ENCODE data around the gene LRRC7.

Gene LRRC7

DNA sequence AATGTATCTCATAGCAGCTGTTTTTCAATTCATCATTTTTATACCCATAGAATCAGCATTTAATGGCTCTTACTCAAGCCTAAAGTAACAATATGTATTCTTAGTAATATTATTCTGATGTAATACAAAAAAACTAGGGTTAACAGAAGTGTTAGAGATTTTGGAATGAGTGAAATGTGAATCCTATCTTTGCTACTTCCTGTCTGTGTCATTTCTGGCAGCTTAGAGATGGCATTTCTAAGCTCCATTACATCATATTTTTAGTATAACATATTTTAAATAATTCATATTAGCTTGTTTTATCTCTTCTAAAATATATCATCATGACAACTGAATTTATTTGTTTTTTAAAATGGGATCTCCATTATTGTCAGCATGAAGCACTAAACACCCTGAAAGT is 90.2 kb downstream of the LRRC7 start:
- TF ChIP-seq, protein P1, sequence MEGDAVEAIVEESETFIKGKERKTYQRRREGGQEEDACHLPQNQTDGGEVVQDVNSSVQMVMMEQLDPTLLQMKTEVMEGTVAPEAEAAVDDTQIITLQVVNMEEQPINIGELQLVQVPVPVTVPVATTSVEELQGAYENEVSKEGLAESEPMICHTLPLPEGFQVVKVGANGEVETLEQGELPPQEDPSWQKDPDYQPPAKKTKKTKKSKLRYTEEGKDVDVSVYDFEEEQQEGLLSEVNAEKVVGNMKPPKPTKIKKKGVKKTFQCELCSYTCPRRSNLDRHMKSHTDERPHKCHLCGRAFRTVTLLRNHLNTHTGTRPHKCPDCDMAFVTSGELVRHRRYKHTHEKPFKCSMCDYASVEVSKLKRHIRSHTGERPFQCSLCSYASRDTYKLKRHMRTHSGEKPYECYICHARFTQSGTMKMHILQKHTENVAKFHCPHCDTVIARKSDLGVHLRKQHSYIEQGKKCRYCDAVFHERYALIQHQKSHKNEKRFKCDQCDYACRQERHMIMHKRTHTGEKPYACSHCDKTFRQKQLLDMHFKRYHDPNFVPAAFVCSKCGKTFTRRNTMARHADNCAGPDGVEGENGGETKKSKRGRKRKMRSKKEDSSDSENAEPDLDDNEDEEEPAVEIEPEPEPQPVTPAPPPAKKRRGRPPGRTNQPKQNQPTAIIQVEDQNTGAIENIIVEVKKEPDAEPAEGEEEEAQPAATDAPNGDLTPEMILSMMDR (conservative IDR thresholded peaks at IDR 0.05; ENCODE audit: low read length) = no peak
- DNase-seq (ENCODE audit: low read depth) = no peak
- H3K4me3 ChIP-seq (ENCODE audit: low read length) = no peak overlapping the region

DNA sequence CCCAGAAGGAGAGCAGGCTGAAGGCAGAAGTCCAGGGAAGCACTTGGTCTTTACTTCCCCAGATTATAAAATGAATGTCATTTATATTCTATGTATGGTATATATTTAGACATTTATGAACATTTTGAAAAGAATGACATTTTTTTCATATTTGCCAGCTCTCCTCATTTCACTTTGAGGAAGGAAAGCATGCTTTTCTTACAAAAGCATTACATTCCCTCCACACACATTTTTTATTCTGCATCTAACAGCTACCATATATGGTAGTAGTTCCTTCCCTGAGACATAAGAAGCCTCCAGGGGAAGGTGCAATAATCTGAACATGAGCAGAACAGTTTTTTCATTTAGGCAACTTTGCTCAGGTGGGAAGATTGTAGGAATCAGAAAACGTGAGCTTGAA is 94.0 kb downstream of the LRRC7 start:
- no peak overlapping the region for H3K4me3 ChIP-seq (ENCODE audit: low read length)
- TF ChIP-seq, protein P1 (conservative IDR thresholded peaks at IDR 0.05; ENCODE audit: low read length) = no peak
- DNase-seq (ENCODE audit: low read depth) = no peak

DNA sequence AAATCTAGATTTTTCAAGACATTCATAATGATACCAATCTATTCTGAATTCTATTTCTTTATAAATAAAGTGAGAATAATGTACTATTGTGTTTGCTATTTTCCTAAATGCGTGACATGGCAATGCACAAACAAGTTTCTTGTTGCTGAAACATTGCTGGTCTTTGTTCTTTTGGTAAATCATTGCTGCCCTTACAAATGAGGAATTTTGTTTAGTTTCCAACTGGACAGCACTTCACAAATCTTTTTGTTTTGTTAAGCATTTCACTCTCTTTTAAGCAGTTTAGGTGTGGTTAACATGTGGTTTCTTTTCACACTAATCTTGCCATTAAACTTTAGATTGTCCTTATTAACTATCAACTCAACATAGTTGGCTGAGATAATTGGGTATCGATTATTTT is 94.6 kb downstream of the LRRC7 start:
- no peak for DNase-seq (ENCODE audit: low read depth)
- no peak overlapping the region for H3K4me3 ChIP-seq (ENCODE audit: low read length)
- TF ChIP-seq, protein P1 (conservative IDR thresholded peaks at IDR 0.05; ENCODE audit: low read length) = no peak

DNA sequence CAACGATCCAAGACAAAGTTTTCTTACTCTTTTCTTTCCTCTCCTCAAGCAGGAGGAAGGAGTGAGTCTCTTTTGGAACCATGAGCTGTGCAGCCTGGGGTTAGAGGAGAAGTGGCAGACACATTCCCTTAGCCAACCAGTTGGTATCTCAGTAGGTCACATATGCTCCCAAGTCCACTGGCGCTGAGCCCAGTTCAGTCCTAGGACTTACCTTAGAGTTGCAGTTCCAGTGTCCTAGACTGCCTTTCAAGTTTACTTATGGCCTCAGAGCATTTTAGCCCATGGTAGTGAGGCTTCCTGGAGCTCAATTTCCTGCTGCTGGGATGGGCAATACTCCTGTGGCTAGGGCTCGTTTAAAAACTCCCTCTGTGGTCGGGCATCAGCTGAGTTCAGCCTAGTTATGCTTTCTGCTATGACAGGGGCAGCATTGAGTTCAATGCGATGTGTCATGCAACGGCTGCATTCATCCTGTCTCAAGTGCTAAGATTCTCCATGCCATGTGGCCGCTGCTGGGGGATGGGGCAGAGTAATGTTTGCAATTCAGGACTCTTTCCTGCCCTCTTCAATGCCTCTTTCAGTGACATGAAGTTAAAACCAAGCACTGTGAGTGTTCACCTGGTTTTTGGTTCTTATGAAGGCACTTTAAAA is 103.8 kb downstream of the LRRC7 start:
- H3K4me3 ChIP-seq (ENCODE audit: low read length) = no peak overlapping the region
- peak; percentile 4 for DNase-seq (ENCODE audit: low read depth)
- TF ChIP-seq, protein P1 (conservative IDR thresholded peaks at IDR 0.05; ENCODE audit: low read length) = no peak

DNA sequence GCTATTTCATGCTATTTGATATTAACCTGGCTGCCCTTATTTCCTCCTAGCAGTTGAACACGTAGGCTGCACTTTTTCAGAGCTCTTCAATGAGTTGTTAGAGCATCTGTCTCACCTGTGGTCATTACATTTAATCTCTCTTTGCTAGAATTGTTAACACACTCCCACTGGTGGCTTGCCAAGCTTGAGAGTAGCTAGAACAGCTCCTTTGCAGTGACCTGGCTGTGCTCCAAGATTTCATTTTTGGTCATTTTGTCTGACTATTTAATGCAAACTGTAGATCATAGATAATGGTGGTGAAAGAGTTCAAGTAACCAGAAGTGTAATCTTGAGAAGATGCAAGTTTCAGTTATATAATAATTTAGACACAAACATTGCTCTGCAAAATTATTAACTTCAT is 105.6 kb downstream of the LRRC7 start:
- no peak overlapping the region for H3K4me3 ChIP-seq (ENCODE audit: low read length)
- DNase-seq (ENCODE audit: low read depth) = no peak
- TF ChIP-seq, protein P1 (conservative IDR thresholded peaks at IDR 0.05; ENCODE audit: low read length) = no peak

DNA sequence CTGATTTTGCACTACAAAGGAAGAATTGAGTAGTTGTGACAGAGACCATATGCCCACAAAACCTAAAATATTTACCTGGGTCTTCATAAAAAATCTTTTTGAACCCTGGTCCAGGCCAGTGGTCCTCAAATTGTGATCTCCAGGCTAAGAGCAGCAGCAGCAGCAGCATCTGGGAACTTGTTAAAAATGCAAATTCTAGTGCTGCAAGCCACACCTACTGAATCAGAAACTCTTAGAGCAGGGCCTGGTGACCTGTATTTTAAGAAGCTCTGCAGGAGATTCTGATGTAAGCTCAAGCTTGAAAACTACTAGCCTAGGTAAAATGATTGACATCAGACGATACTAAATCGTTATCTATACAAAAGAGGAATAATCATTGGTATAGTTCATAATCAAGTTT is 112.2 kb downstream of the LRRC7 start:
- TF ChIP-seq, protein P1 (conservative IDR thresholded peaks at IDR 0.05; ENCODE audit: low read length) = no peak
- H3K4me3 ChIP-seq (ENCODE audit: low read length) = no peak overlapping the region
- DNase-seq (ENCODE audit: low read depth) = no peak

DNA sequence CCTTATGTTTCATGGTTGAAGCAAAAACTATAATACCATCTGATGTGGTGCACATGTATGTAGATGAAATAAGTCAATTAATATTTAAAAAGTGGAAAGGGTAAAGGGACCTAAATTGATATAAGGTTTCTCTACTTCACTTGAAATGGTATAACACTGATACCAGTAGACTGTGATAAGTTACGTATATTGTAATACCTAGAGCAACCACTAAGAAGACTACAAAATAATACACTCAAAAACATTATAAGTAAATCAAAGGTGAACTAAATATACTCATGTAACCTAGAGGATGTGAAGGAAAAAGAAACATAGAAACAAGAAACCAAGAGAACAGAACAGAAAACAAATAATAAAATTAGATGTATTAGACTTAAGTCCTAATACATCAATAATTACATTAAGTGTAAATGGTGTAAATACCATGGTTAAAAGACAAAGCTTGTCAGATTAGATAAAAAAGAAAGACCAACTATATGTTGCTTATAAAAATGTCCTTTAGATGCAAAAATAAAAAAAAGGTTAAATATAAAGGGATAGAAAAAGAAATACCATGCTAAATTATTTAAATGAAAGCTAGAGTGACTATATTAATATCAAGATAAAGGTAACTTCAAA is 118.8 kb downstream of the LRRC7 start:
- DNase-seq (ENCODE audit: low read depth) = no peak
- TF ChIP-seq, protein P1 (conservative IDR thresholded peaks at IDR 0.05; ENCODE audit: low read length) = no peak
- no peak overlapping the region for H3K4me3 ChIP-seq (ENCODE audit: low read length)
